HL-60 (cell line): ENCODE measurements around the gene RGS4.

Experiments
- CTCF ChIP-seq: IDR thresholded peaks from one replicate; pipeline ENCODE4 v1.5.1; 2011; ENCODE audit warnings: low read length, control low read depth, inconsistent platforms; ENCODE audit not compliant: insufficient read depth
- GABPA ChIP-seq: IDR thresholded peaks from 2 replicates; pipeline ENCODE4 v1.6.1; 2012; ENCODE audit warnings: low read depth
- POLR2AphosphoS5 ChIP-seq: IDR thresholded peaks from 2 replicates; pipeline ENCODE4 v1.6.1; 2012; ENCODE audit warnings: low read depth
- REST ChIP-seq: IDR thresholded peaks from 2 replicates; pipeline ENCODE4 v1.6.1; 2012; ENCODE audit warnings: low read depth; ENCODE audit not compliant: insufficient replicate concordance
- SPI1 ChIP-seq: IDR thresholded peaks from 2 replicates; pipeline ENCODE4 v1.6.1; 2012; ENCODE audit warnings: low read depth, mild to moderate bottlenecking, borderline replicate concordance

GRCh38 chr1:163120372-163120771 is 51.2 kb downstream of the RGS4 start:
- TF ChIP-seq CTCF (no peak), GABPA (no peak), SPI1 (no peak), POLR2AphosphoS5 (no peak), REST (no peak)
